WTC11 (cell line): ENCODE results near the gene TECR.

Experiments used
- ATF1 ChIP-seq: sonication (generic); formaldehyde crosslinking; IDR thresholded peaks from 2 replicates; pipeline ENCODE4 v1.8.1; 2023; ENCODE audit warnings: mild to moderate bottlenecking, moderate library complexity, missing genetic modification reagents
- FOXJ3 ChIP-seq: sonication (generic); formaldehyde crosslinking; IDR thresholded peaks from 2 replicates; pipeline ENCODE4 v1.9.0; 2021; ENCODE audit warnings: missing genetic modification reagents, mild to moderate bottlenecking, borderline replicate concordance
- GABPB1 ChIP-seq: sonication (generic); formaldehyde crosslinking; IDR thresholded peaks from 2 replicates; pipeline ENCODE4 v1.8.1; 2023; ENCODE audit warnings: mild to moderate bottlenecking, missing genetic modification reagents
- JUN ChIP-seq: sonication (generic); formaldehyde crosslinking; IDR thresholded peaks from 2 replicates; pipeline ENCODE4 v1.8.0; 2023; ENCODE audit warnings: mild to moderate bottlenecking, missing genetic modification reagents
- MXD4 ChIP-seq: fragments of 250-450 bp; sonication (Bioruptor Pico); IDR thresholded peaks from 2 replicates; pipeline ENCODE4 v1.8.0; 2021; ENCODE audit warnings: mild to moderate bottlenecking, moderate library complexity, borderline replicate concordance
- SMAD3 ChIP-seq: sonication (generic); formaldehyde crosslinking; IDR thresholded peaks from 2 replicates; pipeline ENCODE4 v1.8.0; 2022; ENCODE audit warnings: missing genetic modification reagents, mild to moderate bottlenecking, borderline replicate concordance
- SP1 ChIP-seq: sonication (generic); formaldehyde crosslinking; conservative IDR thresholded peaks from 2 replicates; pipeline ENCODE4 v1.8.1; 2022; ENCODE audit warnings: missing genetic modification reagents
- TCF7 ChIP-seq: sonication (generic); formaldehyde crosslinking; IDR thresholded peaks from 2 replicates; pipeline ENCODE4 v1.8.0; 2022; ENCODE audit warnings: mild to moderate bottlenecking, low read depth, missing genetic modification reagents, moderate library complexity
- TEAD4 ChIP-seq: sonication (generic); formaldehyde crosslinking; IDR thresholded peaks from 2 replicates; pipeline ENCODE4 v1.8.0; 2022; ENCODE audit warnings: mild to moderate bottlenecking, missing genetic modification reagents
- TF ChIP-seq, protein P1 (sequence below): fragments of 200-600 bp; IDR thresholded peaks from 2 replicates; pipeline ENCODE4 v1.8.0; 2022; ENCODE audit warnings: antibody characterized with exemption
- TF ChIP-seq, protein P2 (sequence below): sonication (generic); formaldehyde crosslinking; IDR thresholded peaks from 2 replicates; pipeline ENCODE4 v1.8.1; 2022; ENCODE audit warnings: mild to moderate bottlenecking, missing genetic modification reagents, moderate library complexity, borderline replicate concordance
- TF ChIP-seq, protein P3 (sequence below): sonication (generic); formaldehyde crosslinking; IDR thresholded peaks from 2 replicates; pipeline ENCODE4 v1.8.0; 2022; ENCODE audit warnings: mild to moderate bottlenecking, missing genetic modification reagents
- TF ChIP-seq, protein P4 (sequence below): sonication (generic); formaldehyde crosslinking; IDR thresholded peaks from 2 replicates; pipeline ENCODE4 v1.8.1; 2022; ENCODE audit warnings: low read depth, mild to moderate bottlenecking, moderate library complexity, missing genetic modification reagents, borderline replicate concordance
- TF ChIP-seq, protein P5 (sequence below): sonication (generic); formaldehyde crosslinking; IDR thresholded peaks from 2 replicates; pipeline ENCODE4 v1.8.0; 2023; ENCODE audit warnings: missing genetic modification reagents

DNA sequence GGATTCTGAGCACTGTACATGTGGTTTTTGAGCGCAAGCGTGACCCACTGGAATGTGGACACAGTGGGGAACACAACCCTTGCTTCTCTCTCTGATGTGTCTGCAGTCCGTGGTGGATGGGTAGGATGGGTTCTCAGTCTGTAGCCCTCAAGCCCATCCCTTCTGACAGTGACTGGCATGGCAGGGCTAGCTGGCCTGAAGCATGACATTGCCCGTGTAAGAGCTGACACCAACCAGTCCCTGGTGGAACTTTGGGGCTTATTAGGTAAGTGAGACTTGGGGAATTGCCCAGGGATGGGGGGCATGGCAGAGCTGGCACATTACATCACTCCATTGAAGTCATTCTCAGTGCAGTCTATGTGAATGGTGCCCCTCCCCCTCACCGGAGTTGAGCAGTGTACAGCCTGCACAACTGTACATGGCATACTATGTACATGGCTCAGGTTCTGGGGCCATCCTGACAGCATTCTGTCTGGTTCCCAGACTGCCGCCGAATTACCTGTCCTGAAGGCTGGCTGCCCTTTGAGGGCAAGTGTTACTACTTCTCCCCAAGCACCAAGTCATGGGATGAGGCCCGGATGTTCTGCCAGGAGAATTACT lies 70.3 kb downstream of the TECR start:
- TF ChIP-seq, protein P1, sequence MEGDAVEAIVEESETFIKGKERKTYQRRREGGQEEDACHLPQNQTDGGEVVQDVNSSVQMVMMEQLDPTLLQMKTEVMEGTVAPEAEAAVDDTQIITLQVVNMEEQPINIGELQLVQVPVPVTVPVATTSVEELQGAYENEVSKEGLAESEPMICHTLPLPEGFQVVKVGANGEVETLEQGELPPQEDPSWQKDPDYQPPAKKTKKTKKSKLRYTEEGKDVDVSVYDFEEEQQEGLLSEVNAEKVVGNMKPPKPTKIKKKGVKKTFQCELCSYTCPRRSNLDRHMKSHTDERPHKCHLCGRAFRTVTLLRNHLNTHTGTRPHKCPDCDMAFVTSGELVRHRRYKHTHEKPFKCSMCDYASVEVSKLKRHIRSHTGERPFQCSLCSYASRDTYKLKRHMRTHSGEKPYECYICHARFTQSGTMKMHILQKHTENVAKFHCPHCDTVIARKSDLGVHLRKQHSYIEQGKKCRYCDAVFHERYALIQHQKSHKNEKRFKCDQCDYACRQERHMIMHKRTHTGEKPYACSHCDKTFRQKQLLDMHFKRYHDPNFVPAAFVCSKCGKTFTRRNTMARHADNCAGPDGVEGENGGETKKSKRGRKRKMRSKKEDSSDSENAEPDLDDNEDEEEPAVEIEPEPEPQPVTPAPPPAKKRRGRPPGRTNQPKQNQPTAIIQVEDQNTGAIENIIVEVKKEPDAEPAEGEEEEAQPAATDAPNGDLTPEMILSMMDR, result no peak
- no peak for TF ChIP-seq SP1 (CRISPR knock-in tag)
- TF ChIP-seq FOXJ3 (CRISPR knock-in tag), result no peak
- no peak for TF ChIP-seq MXD4
- no peak for TF ChIP-seq GABPB1 (CRISPR knock-in tag)
- TF ChIP-seq, protein P2, sequence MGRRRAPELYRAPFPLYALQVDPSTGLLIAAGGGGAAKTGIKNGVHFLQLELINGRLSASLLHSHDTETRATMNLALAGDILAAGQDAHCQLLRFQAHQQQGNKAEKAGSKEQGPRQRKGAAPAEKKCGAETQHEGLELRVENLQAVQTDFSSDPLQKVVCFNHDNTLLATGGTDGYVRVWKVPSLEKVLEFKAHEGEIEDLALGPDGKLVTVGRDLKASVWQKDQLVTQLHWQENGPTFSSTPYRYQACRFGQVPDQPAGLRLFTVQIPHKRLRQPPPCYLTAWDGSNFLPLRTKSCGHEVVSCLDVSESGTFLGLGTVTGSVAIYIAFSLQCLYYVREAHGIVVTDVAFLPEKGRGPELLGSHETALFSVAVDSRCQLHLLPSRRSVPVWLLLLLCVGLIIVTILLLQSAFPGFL (CRISPR knock-in tag), result no peak
- no peak for TF ChIP-seq ATF1 (CRISPR knock-in tag)
- TF ChIP-seq, protein P3, sequence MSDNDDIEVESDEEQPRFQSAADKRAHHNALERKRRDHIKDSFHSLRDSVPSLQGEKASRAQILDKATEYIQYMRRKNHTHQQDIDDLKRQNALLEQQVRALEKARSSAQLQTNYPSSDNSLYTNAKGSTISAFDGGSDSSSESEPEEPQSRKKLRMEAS, result no peak
- TF ChIP-seq, protein P4, sequence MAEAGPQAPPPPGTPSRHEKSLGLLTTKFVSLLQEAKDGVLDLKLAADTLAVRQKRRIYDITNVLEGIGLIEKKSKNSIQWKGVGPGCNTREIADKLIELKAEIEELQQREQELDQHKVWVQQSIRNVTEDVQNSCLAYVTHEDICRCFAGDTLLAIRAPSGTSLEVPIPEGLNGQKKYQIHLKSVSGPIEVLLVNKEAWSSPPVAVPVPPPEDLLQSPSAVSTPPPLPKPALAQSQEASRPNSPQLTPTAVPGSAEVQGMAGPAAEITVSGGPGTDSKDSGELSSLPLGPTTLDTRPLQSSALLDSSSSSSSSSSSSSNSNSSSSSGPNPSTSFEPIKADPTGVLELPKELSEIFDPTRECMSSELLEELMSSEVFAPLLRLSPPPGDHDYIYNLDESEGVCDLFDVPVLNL (CRISPR knock-in tag), result no peak
- no peak for TF ChIP-seq SMAD3
- no peak for TF ChIP-seq TCF7
- TF ChIP-seq JUN (CRISPR knock-in tag), result no peak
- TF ChIP-seq TEAD4 (CRISPR knock-in tag), result no peak
- TF ChIP-seq, protein P5, sequence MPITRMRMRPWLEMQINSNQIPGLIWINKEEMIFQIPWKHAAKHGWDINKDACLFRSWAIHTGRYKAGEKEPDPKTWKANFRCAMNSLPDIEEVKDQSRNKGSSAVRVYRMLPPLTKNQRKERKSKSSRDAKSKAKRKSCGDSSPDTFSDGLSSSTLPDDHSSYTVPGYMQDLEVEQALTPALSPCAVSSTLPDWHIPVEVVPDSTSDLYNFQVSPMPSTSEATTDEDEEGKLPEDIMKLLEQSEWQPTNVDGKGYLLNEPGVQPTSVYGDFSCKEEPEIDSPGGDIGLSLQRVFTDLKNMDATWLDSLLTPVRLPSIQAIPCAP (CRISPR knock-in tag), result no peak
